GM12878 (cell line): ENCODE results near the gene TRAPPC2. TPM values are rescaled to one million over a fixed set of nuclear protein-coding genes. Genes with fewer than 3 reads are reported as not detected.

Source experiments
- ATAC-seq: fragments of 200-7000 bp; cut with Tn5 transposase; 3 replicates; pipeline ENCODE4 v1.9.1; 2020; ENCODE audit warnings: mild to moderate bottlenecking, moderate library complexity
- BruUV-seq: library from RNA; stranded (reverse); fragments of 400-500 nt; replicated peaks from 2 replicates; lab custom pipeline; 2021; lab: Mats Ljungman, UMichigan
- CTCF ChIA-PET: fragments of 300-600 bp; sonication (Branson Sonifier 250); formaldehyde crosslinking; extraction: SDS; loops from one replicate; lab custom pipeline; 2021; ENCODE audit warnings: inconsistent platforms; lab: Yijun Ruan, JAX
- POLR2A ChIA-PET: fragments of 350-600 bp; formaldehyde crosslinking; extraction: SDS; loops from one replicate; lab custom pipeline; 2021; ENCODE audit warnings: inconsistent platforms; lab: Charles Lee
- RAD21 ChIA-PET: fragments of 300-600 bp; sonication (Branson Sonifier 250); formaldehyde crosslinking; loops from one replicate; lab custom pipeline; 2023; ENCODE audit warnings: antibody characterized with exemption; ENCODE audit not compliant: unreplicated experiment; lab: Charles Lee
- SMC1A ChIA-PET: fragments of 300-600 bp; sonication (Branson Sonifier 250); formaldehyde crosslinking; loops from one replicate; lab custom pipeline; 2023; ENCODE audit not compliant: unreplicated experiment, uncharacterized antibody; lab: Charles Lee
- DNase-seq: peaks from one replicate; pipeline ENCODE4 v3.0.0-alpha.2; 2011; ENCODE audit warnings: low read depth, low spot score
- FAIRE-seq: peaks from 3 replicates; lab custom pipeline; 2011; peaks lifted over from hg19 to GRCh38; lab: Jason Lieb, UNC
- H2AFZ ChIP-seq: 2 replicates; pipeline ENCODE4 v1.6.0; 2011; ENCODE audit warnings: low read depth, low read length, control low read depth; ENCODE audit not compliant: control insufficient read depth
- H3K27ac ChIP-seq: 2 replicates; pipeline ENCODE4 v1.5.1; 2011; ENCODE audit warnings: control low read depth; ENCODE audit not compliant: control insufficient read depth, insufficient read depth
- H3K27me3 ChIP-seq, 2 experiments: replicated peaks in 1 of 2; 2 replicates each; pipeline versions ENCODE4 v1.6.0 to v1.6.1; 2011; ENCODE audit warnings: low read length in 1 of 2; ENCODE audit not compliant: control insufficient read depth in 2 of 2, insufficient read depth in 2 of 2
- H3K36me3 ChIP-seq, 2 experiments: 2 replicates each; pipeline ENCODE4 v1.5.1; 2011; ENCODE audit warnings: low read length in 1 of 2; ENCODE audit not compliant: control insufficient read depth in 2 of 2, insufficient read depth in 2 of 2
- H3K4me1 ChIP-seq: 2 replicates; pipeline ENCODE4 v1.6.1; 2011; ENCODE audit warnings: mild to moderate bottlenecking, low read length, moderate library complexity, mixed read lengths; ENCODE audit not compliant: control insufficient read depth, insufficient read depth
- H3K4me2 ChIP-seq: 2 replicates; pipeline ENCODE4 v1.6.0; 2011; ENCODE audit warnings: control low read depth; ENCODE audit not compliant: control insufficient read depth, insufficient read depth
- H3K4me3 ChIP-seq: fragments of 200-600 bp; sonication (generic); 2 replicates; pipeline ENCODE4 v1.5.1; 2016
- H3K79me2 ChIP-seq: 2 replicates; pipeline ENCODE4 v1.6.0; 2011; ENCODE audit warnings: low read length; ENCODE audit not compliant: control insufficient read depth, insufficient read depth
- H3K9ac ChIP-seq: 2 replicates; pipeline ENCODE4 v1.8.0; 2011; ENCODE audit warnings: low read length, control low read depth, mixed read lengths; ENCODE audit not compliant: control insufficient read depth, insufficient read depth
- H3K9me3 ChIP-seq: replicated peaks from 3 replicates; pipeline ENCODE4 v1.5.1; 2011; ENCODE audit warnings: mild to moderate bottlenecking, low read length; ENCODE audit not compliant: control insufficient read depth, insufficient read depth
- H4K20me1 ChIP-seq: 2 replicates; pipeline ENCODE4 v1.6.0; 2011; ENCODE audit not compliant: control insufficient read depth, insufficient read depth
- E4F1 ChIP-seq: fragments of 450-650 bp; IDR thresholded peaks from 2 replicates; pipeline ENCODE4 v1.6.1; 2018; ENCODE audit warnings: borderline replicate concordance, mild to moderate bottlenecking; ENCODE audit not compliant: partially characterized antibody
- EGR1 ChIP-seq, 2 experiments: IDR thresholded peaks; 1 replicate in 1 of 2; 2 replicates in 1 of 2; pipeline ENCODE4 v1.6.1; 2011 to 2012; ENCODE audit warnings: low read depth in 2 of 2, low read length in 2 of 2, borderline replicate concordance in 1 of 2, mild to moderate bottlenecking in 1 of 2, moderate library complexity in 1 of 2
- HSF1 ChIP-seq: fragments of 150-350 bp; IDR thresholded peaks from 2 replicates; pipeline ENCODE4 v1.6.1; 2014; ENCODE audit warnings: mild to moderate bottlenecking, low read depth, low read length
- JUNB ChIP-seq: IDR thresholded peaks from 2 replicates; pipeline ENCODE4 v1.6.1; 2016; ENCODE audit warnings: antibody characterized with exemption, mild to moderate bottlenecking
- KLF5 ChIP-seq: fragments of 450-650 bp; IDR thresholded peaks from 2 replicates; pipeline ENCODE4 v1.6.1; 2014; ENCODE audit warnings: mild to moderate bottlenecking; ENCODE audit not compliant: partially characterized antibody
- MXI1 ChIP-seq: fragments of 150-350 bp; IDR thresholded peaks from 2 replicates; pipeline ENCODE4 v1.6.1; 2011; ENCODE audit warnings: low read depth, mild to moderate bottlenecking, inconsistent platforms, low read length, improper control_type of control experiment
- POLR2AphosphoS2 ChIP-seq: IDR thresholded peaks from 2 replicates; pipeline ENCODE4 v1.6.1; 2011; ENCODE audit warnings: low read depth, mild to moderate bottlenecking, low read length, improper control_type of control experiment, moderate library complexity
- RAD21 ChIP-seq: IDR thresholded peaks from 2 replicates; pipeline ENCODE4 v1.6.1; 2011; ENCODE audit warnings: mild to moderate bottlenecking, low read depth, low read length, moderate library complexity; ENCODE audit not compliant: insufficient read depth
- RAD51 ChIP-seq: fragments of 450-650 bp; IDR thresholded peaks from 2 replicates; pipeline ENCODE4 v1.6.1; 2016; ENCODE audit warnings: moderate library complexity, mild to moderate bottlenecking, inconsistent platforms
- RB1 ChIP-seq: fragments of 450-650 bp; formaldehyde crosslinking; IDR thresholded peaks from 2 replicates; pipeline ENCODE4 v1.6.1; 2017; ENCODE audit warnings: mild to moderate bottlenecking, borderline replicate concordance
- RCOR1 ChIP-seq: conservative IDR thresholded peaks from 2 replicates; pipeline ENCODE4 v1.6.1; 2012; ENCODE audit warnings: low read depth, low read length, improper control_type of control experiment
- SIN3A ChIP-seq: IDR thresholded peaks from 2 replicates; pipeline ENCODE4 v1.6.1; 2012; ENCODE audit warnings: low read depth, low read length, improper control_type of control experiment
- SREBF2 ChIP-seq: IDR thresholded peaks from 2 replicates; pipeline ENCODE4 v1.6.1; 2012; ENCODE audit warnings: mild to moderate bottlenecking, low read length
- ZNF274 ChIP-seq: IDR thresholded peaks from one replicate; pipeline ENCODE4 v1.8.0; 2011; ENCODE audit not compliant: insufficient read length, insufficient read depth
- ZNF622 ChIP-seq: fragments of 450-650 bp; IDR thresholded peaks from 2 replicates; pipeline ENCODE4 v1.6.1; 2017; ENCODE audit warnings: mild to moderate bottlenecking, inconsistent platforms
- WGBS: methylation state at CpG from one replicate; pipeline ENCODE4 v1.1.6; 2016; ENCODE audit warnings: low lambda C conversion rate; ENCODE audit not compliant: insufficient replicate concordance, insufficient coverage; ENCODE audit errors: missing lambda C conversion rate; 5-methylcytosine and 5-hydroxymethylcytosine counted together
- in situ Hi-C: fragments of 300-500 bp; cut with MboI; formaldehyde crosslinking; loops from 9 replicates; pipeline ENCODE4 v1.14.3; 2018; ENCODE audit warnings: mixed read lengths
- intact Hi-C: fragments of 100-400 bp; cut with micrococcal nuclease; formaldehyde crosslinking; loops from one replicate; pipeline ENCODE4 v1.14.2; 2022; ENCODE audit not compliant: unreplicated experiment
- polyA plus RNA-seq, 11 experiments: library from polyadenylated mRNA; depleted of rRNA in 4 of 11; unstranded in 6 of 11; stranded (reverse) in 5 of 11; fragments of >200 nt; fragmentation: Nextera tagmentation in 4 of 11; fragmentation: Illumina TruSeq in 1 of 11; extraction: Ambion mirVana in 4 of 11; extraction: Trizol in 1 of 11; gene quantifications; 1 replicate in 1 of 11; 2 replicates in 10 of 11; pipeline versions ENCODE4 v1.2.1 to v1.2.3, GENCODE V29; 2011 to 2016; ENCODE audit warnings: inconsistent platforms in 2 of 11, missing spikeins in 2 of 11, low read depth in 1 of 11
- total RNA-seq, 4 experiments: library from RNA; depleted of rRNA in 3 of 4; stranded (reverse); fragments of >200 nt in 3 of 4; fragmentation: Illumina TruSeq in 1 of 4; extraction: Trizol in 1 of 4; gene quantifications; 2 replicates each; pipeline versions ENCODE4 v1.2.1 to v1.2.3, GENCODE V29; 2013 to 2021

Gene TRAPPC2
- total and polyA plus RNA-seq, 10 of the 15 experiments (the other 5 are each of a cell fraction or from before 2014, with no cell fraction given): 12.4 to 28.4 (median 21.3) TPM

- TF ChIP-seq HSF1 (no peak), ZNF622 (no peak), SREBF2 (no peak), RAD21 (peak; percentile 53), JUNB (no peak), KLF5 (no peak)
Measured at GRCh38 chrX:13747836-13748235, 13.4 kb upstream of the TRAPPC2 start (continued).

GRCh38 chrX:13742397-13743176, 8.2 kb upstream of the TRAPPC2 start:
- BruUV-seq: TSS peak; percentile 82
- POLR2A ChIA-PET: interaction anchor here (0.7 to 5.5 kb wide), 10 partner anchors 8 to 284 kb away, joined by 3 to 36 read pairs (median 4); partner anchors contain the start of genes OFD1 and TRAPPC2
- SMC1A ChIA-PET: interaction anchor here (0.6 to 14.7 kb wide), 14 partner anchors 9 to 286 kb away, joined by 3 to 198 read pairs (median 6); partner anchors contain the start of genes OFD1, RAB9A and TRAPPC2
- CTCF ChIA-PET: interaction anchor here (0.5 to 11.5 kb wide), 11 partner anchors 7 to 83 kb away, joined by 3 to 113 read pairs (median 5); partner anchors contain the start of genes OFD1 and TRAPPC2
- Histone ChIP-seq H3K4me1 (peaks cover 23% of the 10 kb centered on the region), H3K27ac (peak overlapping the region; percentile 62; the same call in 1 of the 2 replicates), H3K79me2 (peaks cover under 1% of the 10 kb centered on the region; the same call in 1 of the 2 replicates), H3K4me2 (peak overlapping the region; percentile 76), H4K20me1 (no peaks in the 10 kb centered on the region), H3K9ac (no peak overlapping the region), H2AFZ (no peak overlapping the region), H3K9me3 (no peaks in the 10 kb centered on the region), H3K36me3 (peaks cover 0 to 10% of the 10 kb centered on the region in 2 experiments; a peak in 3 of 4 replicates), H3K4me3 (peak overlapping the region; percentile 19; the same call in 1 of the 2 replicates), H3K27me3 (no peaks in the 10 kb centered on the region)
- ATAC-seq (peak; percentile 92), FAIRE-seq (peak; percentile 96), DNase-seq (peak; percentile 91)
- WGBS: 6% methylated on average over 13 of the region's 13 CpGs
- RAD21 ChIA-PET: interaction anchor here (0.7 to 3.9 kb wide), 16 partner anchors 8 to 486 kb away, joined by 3 to 31 read pairs (median 5); partner anchors contain the start of genes OFD1, TCEANC and TRAPPC2
- in situ Hi-C loops: loop anchor here (10.0 kb wide), 1 partner anchor 238 kb away; no protein-coding TSS in a partner anchor
- intact Hi-C loops: loop anchor here (2.0 kb wide), 1 partner anchor 46 kb away; no protein-coding TSS in a partner anchor
- no peak for TF ChIP-seq EGR1 (IDR thresholded peaks at IDR 0.05; ENCODE audit: borderline replicate concordance in 1 of 2, low read depth in 2 of 2, low read length in 2 of 2)
- no peak for TF ChIP-seq MXI1
- TF ChIP-seq ZNF274: no peak
- TF ChIP-seq RCOR1: no peak; the same call in 1 of the 2 replicates
- peak; percentile 91 for TF ChIP-seq RAD51
- TF ChIP-seq E4F1: no peak
- TF ChIP-seq SIN3A: no peak
- TF ChIP-seq RB1: no peak
- TF ChIP-seq POLR2AphosphoS2: no peak
